Right forelimb (tissue), 1 donor: ENCODE measurements around the gene CAV3.
A peak's percentile ranks its signal among the peaks of the same experiment; 100 is the strongest.

Experiments
- DNase-seq: peaks from one replicate; pipeline ENCODE4 v3.0.0-alpha.2; 2018

The CAV3 gene

DNA sequence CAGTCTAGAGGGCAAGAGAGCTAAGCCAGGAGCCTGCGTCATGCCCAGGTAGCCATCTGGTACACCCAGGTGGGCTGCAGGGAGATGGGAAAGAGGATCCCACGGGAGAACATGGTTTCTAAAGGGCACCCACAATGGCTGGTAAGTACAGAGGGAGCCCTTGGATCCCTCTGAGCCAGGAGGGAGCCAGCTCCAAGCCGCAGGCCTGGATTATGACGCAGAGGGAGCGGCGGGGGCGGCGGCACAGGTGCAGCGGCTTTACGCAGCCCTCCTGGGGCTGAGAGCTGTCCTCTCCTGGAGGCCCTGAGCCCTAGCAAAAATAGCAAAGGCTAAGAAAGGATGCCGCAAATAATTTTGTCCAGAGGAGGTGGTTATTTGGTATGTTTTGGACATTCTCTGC lies 2.8 kb downstream of the CAV3 start:
- no peak for DNase-seq

- DNase-seq: no peak
Observed at GRCh38 chr3:8737301-8737700, 3.7 kb downstream of the CAV3 start.

GRCh38 chr3:8737823-8738222 lies 4.2 kb downstream of the CAV3 start:
- no peak for DNase-seq

GRCh38 chr3:8738639-8739038 lies 5.0 kb downstream of the CAV3 start:
- DNase-seq: no peak

GRCh38 chr3:8739757-8740504 lies 6.3 kb downstream of the CAV3 start:
- DNase-seq: no peak

- DNase-seq: no peak
Observed at GRCh38 chr3:8741581-8742261, 8.1 kb downstream of the CAV3 start.

GRCh38 chr3:8743021-8743601 lies 9.5 kb downstream of the CAV3 start:
- DNase-seq: no peak

DNA sequence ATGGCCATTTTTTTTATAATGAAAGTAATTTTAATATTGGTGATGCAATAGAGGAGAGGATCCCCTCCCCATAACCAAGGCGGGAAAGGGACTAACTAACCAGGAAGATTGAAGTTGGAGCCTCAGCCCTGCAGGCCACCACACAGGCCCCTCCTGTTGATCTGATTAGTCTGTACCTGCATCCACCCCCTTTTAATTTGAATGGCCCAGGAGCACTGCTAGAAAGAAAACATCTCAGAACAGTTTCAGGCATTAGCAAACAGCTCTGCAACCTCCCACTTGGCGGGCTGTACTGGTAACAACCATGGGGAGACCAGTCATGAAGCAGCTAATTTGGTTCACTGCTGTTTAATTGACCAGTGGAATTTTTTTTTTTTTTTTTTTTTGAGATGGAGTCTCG lies 10.3 kb downstream of the CAV3 start:
- no peak for DNase-seq

- DNase-seq: no peak
Observed at GRCh38 chr3:8745619-8746370, 12.2 kb downstream of the CAV3 start.

- no peak for DNase-seq
Observed at GRCh38 chr3:8746780-8747345, 13.3 kb downstream of the CAV3 start.

GRCh38 chr3:8749316-8749715 lies 15.7 kb downstream of the CAV3 start:
- no peak for DNase-seq

GRCh38 chr3:8752832-8753231 lies 19.2 kb downstream of the CAV3 start:
- DNase-seq: no peak

- DNase-seq: no peak
Observed at GRCh38 chr3:8755097-8755496, 21.5 kb downstream of the CAV3 start.

DNA sequence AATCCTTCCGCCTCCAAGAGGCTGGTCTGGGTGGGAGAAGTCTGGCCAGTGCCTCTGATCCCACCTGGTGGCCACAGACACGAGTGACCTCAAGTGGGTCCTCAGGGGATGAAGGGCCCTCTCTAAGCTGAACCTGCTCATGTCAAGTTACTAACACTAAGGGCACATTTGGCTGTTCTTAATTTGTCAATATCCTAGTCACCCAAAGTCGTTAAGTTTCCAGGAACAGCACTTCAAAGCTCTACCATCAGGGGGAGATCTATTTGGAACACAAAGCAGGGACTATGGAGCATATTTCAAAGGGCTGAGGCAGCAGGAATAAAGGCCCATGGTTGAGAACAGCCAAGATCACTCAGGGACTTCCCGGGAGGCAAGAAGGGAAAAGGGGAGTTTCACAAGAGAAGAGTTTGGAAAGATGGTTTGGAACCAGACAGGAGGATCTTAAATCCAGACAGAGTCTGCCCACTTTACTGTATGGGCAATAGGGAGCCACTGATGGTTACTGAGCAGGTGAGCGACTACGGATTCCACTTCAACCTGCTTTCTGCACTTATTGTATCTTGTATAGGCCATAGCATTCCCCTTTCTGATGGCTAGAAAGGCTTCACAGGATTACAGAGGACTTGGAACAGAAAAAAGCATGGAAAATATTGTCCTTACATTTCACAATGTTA lies 22.1 kb downstream of the CAV3 start:
- peak; percentile 5 for DNase-seq

DNA sequence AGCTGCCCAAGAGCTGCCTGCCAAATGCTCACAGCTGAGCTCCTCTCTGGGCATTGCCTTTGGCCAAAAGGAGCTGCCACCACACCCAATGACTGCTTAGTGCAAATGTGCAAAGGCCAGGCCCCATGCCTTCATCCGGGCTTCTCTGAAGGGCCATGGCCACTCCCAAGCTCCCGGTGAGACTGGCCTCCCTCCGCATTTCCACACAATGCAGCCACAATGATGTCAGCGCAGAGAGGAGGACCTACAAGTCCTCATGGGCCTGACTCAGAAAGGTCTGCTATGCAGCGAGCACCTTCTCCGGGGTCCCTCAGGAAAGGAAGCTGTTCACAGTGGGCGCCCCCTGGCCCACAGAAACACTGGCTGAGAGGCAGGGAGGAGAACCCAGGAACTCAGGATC lies 23.1 kb downstream of the CAV3 start:
- peak; percentile 34 for DNase-seq

DNA sequence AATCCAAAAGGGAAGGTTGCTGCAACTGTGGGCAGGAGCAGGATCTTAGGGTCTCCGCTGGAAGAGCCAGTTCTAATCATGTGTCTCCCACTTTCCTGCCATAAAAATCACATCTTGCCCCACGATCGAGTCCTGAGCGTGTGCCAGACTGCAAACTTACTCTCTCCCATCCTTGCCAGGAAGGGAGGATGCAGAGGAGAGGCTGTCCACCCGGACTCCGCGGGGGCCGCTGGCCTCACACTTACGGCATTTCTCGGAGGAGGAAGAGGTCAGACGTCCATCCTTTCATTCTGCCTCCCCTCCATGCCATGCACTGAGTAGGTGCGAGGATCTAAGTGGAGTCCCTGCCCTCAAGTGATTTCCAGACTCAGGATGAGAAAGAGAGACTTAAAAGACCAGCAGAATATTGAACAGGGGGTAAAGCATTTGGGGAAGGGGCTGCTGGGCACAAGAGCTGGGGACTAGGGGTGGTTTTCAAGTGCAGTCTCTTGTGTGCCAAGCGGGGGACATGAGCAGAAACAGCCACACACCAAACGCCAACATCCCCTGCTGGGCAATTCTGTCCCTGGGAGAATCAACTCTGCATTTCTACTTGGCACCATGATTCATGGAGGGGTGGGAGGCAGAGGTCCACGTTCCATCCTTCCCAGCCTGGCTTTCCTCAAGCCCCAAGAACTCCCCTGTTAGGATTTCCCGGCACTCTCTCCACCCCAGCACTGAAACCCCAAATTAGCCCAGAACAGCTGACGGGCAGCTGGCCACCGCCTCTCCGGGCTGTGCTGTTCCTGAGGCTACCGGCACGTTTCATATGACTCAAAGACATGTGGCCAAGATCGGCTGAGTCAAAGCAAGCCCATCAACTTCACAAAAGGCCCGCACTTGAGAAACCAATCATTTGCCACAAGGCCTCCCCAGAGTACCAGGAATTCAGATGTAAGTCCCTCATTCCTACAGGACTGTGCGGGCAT lies 24.2 kb downstream of the CAV3 start:
- DNase-seq: peak; percentile 68

GRCh38 chr3:8759038-8759707 lies 25.6 kb downstream of the CAV3 start:
- DNase-seq: peak; percentile 15

- peak; percentile 38 for DNase-seq
Observed at GRCh38 chr3:8760091-8760490, 26.5 kb downstream of the CAV3 start.

- DNase-seq: peak; percentile 18
Observed at GRCh38 chr3:8760506-8760905, 26.9 kb downstream of the CAV3 start.

GRCh38 chr3:8761866-8762265 lies 28.3 kb downstream of the CAV3 start:
- peak; percentile 11 for DNase-seq
